ENCODE results near the gene FRAS1.
"Not testable (repeated sequence)": the region's sequence is repeated elsewhere in the genome, so short reads cannot be mapped to it uniquely, and the experiment has no call there.

The FRAS1 gene

GRCh38 chr4:78254893-78255292 lies 197.8 kb downstream of the FRAS1 start:
- H3K36me3 ChIP-seq: peaks cover 14% of the 10 kb centered on the region
- H3K9me3 ChIP-seq: no peaks in the 10 kb centered on the region
- H3K27me3 ChIP-seq: no peaks in the 10 kb centered on the region
- no peaks in the 10 kb centered on the region for H3K4me1 ChIP-seq
- TF ChIP-seq CTCF (IDR thresholded peaks at IDR 0.05; ENCODE audit: low read depth, low read length): no peak
- H3K4me3 ChIP-seq (ENCODE audit: low read depth, low read length): no peak overlapping the region
- no peak for DNase-seq

- Histone ChIP-seq H3K4me1 (no peaks in the 10 kb centered on the region), H3K4me3 (ENCODE audit: low read depth, low read length) (no peak overlapping the region), H3K36me3 (peaks cover 23% of the 10 kb centered on the region), H3K27me3 (no peaks in the 10 kb centered on the region), H3K9me3 (no peaks in the 10 kb centered on the region)
- no peak for TF ChIP-seq CTCF (IDR thresholded peaks at IDR 0.05; ENCODE audit: low read depth, low read length)
- no peak for DNase-seq
Measured at GRCh38 chr4:78265006-78265405, 207.9 kb downstream of the FRAS1 start.

- no peak for DNase-seq
- no peaks in the 10 kb centered on the region for H3K9me3 ChIP-seq
- peaks cover 26% of the 10 kb centered on the region for H3K36me3 ChIP-seq
- H3K4me3 ChIP-seq (ENCODE audit: low read depth, low read length): no peak overlapping the region
- no peaks in the 10 kb centered on the region for H3K4me1 ChIP-seq
- H3K27me3 ChIP-seq: no peaks in the 10 kb centered on the region
- TF ChIP-seq CTCF (IDR thresholded peaks at IDR 0.05; ENCODE audit: low read depth, low read length): no peak
Measured at GRCh38 chr4:78267790-78268189, 210.7 kb downstream of the FRAS1 start.

GRCh38 chr4:78268597-78268996 lies 211.5 kb downstream of the FRAS1 start:
- H3K4me1 ChIP-seq: no peaks in the 10 kb centered on the region
- H3K27me3 ChIP-seq: no peaks in the 10 kb centered on the region
- H3K36me3 ChIP-seq: peaks cover 26% of the 10 kb centered on the region

GRCh38 chr4:78275450-78275849 lies 218.3 kb downstream of the FRAS1 start:
- not testable (repeated sequence) for H3K4me1 ChIP-seq; H3K27me3 ChIP-seq; H3K9me3 ChIP-seq; H3K4me3 ChIP-seq (ENCODE audit: low read depth, low read length); DNase-seq
- H3K36me3 ChIP-seq: peaks cover 12% of the 10 kb centered on the region

More at GRCh38 chr4:78268597-78268996, 211.5 kb downstream of the FRAS1 start:
- Histone ChIP-seq H3K4me3 (ENCODE audit: low read depth, low read length) (no peak overlapping the region), H3K9me3 (no peaks in the 10 kb centered on the region)
- no peak for DNase-seq
- TF ChIP-seq CTCF (IDR thresholded peaks at IDR 0.05; ENCODE audit: low read depth, low read length): no peak

GRCh38 chr4:78286281-78286680 lies 229.2 kb downstream of the FRAS1 start:
- H3K27me3 ChIP-seq: no peaks in the 10 kb centered on the region
- no peaks in the 10 kb centered on the region for H3K9me3 ChIP-seq
- H3K4me3 ChIP-seq (ENCODE audit: low read depth, low read length): no peak overlapping the region
- DNase-seq: no peak
- H3K4me1 ChIP-seq: no peaks in the 10 kb centered on the region
- peaks cover 14% of the 10 kb centered on the region for H3K36me3 ChIP-seq
- TF ChIP-seq CTCF (IDR thresholded peaks at IDR 0.05; ENCODE audit: low read depth, low read length): no peak

- no peaks in the 10 kb centered on the region for H3K4me1 ChIP-seq
- peaks cover 14% of the 10 kb centered on the region for H3K36me3 ChIP-seq
- DNase-seq: no peak
- no peaks in the 10 kb centered on the region for H3K27me3 ChIP-seq
- TF ChIP-seq CTCF (IDR thresholded peaks at IDR 0.05; ENCODE audit: low read depth, low read length): no peak
- H3K9me3 ChIP-seq: no peaks in the 10 kb centered on the region
- H3K4me3 ChIP-seq (ENCODE audit: low read depth, low read length): no peak overlapping the region
Measured at GRCh38 chr4:78288327-78288726, 231.2 kb downstream of the FRAS1 start.

Measured in BE2C (cell line).